LNCAP (cell line): Measurements from ENCODE around the gene TTC21A.

ENCODE experiments used
- CTCF ChIP-seq: fragments of 450-650 bp; IDR thresholded peaks from 2 replicates; pipeline ENCODE4 v1.5.1; 2017; ENCODE audit warnings: mild to moderate bottlenecking

The TTC21A gene

GRCh38 chr3:39137435-39137936 is 30.0 kb downstream of the TTC21A start:
- TF ChIP-seq CTCF: no peak

DNA sequence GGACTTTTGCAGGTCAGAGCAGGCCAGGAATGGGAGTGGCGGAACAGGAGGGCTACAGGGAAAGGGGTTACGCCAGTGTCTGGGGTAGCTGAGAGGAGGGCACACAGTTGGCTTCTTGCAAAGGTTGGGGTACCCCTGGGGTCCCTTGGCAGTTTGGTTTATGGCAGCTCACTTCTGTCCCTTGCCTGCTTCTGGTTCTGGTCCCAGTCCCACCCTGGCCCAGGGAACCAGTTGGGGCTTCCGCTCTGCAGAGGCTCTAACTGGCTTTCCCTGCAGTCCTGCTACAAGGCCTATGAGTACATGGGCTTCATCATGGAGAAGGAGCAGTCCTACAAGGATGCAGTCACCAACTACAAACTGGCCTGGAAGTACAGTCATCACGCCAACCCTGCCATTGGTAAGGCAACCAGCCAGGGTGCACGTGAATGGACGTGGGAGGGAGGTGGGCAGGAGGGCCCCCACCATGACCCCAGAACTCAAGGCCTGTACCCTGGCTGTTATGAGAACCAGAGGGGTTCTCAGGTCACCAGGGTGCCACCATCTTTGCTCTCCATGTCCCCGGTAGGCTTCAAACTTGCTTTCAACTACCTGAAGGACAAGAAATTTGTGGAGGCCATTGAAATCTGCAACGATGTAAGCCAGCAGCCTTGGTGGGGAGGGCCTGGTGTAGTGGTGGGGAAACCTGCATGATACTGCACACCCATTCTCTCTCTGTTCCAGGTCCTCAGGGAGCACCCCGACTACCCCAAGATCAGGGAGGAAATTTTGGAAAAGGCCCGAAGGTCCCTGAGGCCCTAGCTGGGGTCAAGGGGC is 30.7 kb downstream of the TTC21A start:
- no peak for TF ChIP-seq CTCF

DNA sequence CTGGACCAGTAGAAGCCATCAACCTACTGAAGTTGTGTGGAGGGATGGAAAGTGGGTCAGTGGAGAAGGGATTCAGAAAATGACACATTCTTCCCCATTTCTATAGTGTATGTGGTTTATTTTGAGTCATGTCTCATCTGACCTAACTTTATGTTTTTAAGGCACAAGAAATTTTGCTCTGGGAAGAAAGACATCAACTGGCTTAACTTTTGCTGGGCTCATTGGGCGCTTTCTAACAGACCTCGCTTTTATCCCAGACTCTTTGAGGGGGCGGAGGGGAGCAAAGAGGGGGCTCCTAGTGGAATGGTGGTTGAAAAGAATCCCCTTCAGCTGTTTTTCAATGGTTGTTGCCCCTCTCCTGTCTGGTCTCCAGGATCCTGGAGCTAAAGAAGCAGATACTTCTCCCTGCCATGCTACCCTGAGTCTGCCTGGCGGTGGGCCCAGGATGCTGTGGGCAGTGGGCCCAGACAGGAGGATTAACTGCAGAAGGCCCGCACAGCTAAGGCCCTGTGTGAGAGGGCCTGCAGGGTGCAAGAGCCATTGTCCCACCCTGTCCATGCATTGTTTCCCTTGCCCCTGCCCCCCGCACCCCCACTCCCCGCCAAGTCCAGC is 31.4 kb downstream of the TTC21A start:
- TF ChIP-seq CTCF: no peak

GRCh38 chr3:39139442-39139841 is 32.0 kb downstream of the TTC21A start:
- TF ChIP-seq CTCF: no peak

- no peak for TF ChIP-seq CTCF
These were observed 33.0 kb downstream of the TTC21A start for GRCh38 chr3:39140341-39140971.

GRCh38 chr3:39141171-39141995 is 33.9 kb downstream of the TTC21A start:
- no peak for TF ChIP-seq CTCF

DNA sequence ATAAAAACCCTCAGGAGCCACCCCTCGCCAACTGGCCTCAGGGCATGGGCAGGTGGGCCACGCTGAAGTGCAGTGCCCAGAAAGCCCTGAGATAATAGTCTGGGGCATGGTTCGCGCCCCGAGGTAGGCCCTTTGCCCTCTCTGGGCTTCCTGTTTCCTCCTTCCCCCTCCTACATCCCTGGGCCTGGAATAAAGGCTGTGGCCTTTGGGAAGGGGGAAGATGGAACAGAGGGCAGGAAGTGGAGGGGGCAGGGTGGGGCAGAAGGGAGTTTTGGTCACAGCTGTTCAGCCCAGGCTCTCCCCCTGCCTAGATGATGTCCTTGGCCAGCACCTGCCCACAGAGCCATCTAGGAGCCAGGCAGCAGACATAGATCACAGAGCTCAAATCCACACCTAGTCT is 34.6 kb downstream of the TTC21A start:
- TF ChIP-seq CTCF: no peak
